ENCODE results near the gene TRAF5.

DNA sequence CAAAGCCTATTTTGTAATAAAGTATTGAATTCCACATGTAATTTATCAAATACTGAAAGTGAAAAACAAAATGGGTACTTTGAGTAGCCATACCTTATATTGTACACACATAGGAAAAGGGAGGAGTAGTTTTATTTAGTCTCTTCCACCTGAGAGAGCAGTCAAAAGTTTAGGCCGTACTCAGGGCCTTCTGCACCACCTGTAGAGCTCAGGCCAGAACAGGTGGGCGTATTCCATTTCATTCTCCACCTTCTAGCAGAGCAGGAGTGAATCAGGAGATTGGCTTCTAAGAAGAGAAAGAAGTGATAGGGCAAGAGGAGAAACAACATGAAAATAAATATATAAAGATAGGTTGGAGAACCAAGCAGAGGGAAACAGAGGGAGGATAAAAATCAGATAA, 44.0 kb downstream of the TRAF5 start:
- TF ChIP-seq, protein P1, sequence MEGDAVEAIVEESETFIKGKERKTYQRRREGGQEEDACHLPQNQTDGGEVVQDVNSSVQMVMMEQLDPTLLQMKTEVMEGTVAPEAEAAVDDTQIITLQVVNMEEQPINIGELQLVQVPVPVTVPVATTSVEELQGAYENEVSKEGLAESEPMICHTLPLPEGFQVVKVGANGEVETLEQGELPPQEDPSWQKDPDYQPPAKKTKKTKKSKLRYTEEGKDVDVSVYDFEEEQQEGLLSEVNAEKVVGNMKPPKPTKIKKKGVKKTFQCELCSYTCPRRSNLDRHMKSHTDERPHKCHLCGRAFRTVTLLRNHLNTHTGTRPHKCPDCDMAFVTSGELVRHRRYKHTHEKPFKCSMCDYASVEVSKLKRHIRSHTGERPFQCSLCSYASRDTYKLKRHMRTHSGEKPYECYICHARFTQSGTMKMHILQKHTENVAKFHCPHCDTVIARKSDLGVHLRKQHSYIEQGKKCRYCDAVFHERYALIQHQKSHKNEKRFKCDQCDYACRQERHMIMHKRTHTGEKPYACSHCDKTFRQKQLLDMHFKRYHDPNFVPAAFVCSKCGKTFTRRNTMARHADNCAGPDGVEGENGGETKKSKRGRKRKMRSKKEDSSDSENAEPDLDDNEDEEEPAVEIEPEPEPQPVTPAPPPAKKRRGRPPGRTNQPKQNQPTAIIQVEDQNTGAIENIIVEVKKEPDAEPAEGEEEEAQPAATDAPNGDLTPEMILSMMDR (IDR thresholded peaks at IDR 0.05; ENCODE audit: insufficient read depth, low read length, poor library complexity, severe bottlenecking), result no peak
- no peak for TF ChIP-seq EZH2phosphoT487 (conservative IDR thresholded peaks at IDR 0.05; ENCODE audit: low read length)
